HUES48 (cell line): ENCODE measurements around the gene UST.

Source experiments
- H3K27ac ChIP-seq: one replicate; pipeline ENCODE4 v1.7.0; 2013; ENCODE audit warnings: low read depth, low read length, inconsistent platforms
- H3K27me3 ChIP-seq: 2 replicates; pipeline ENCODE4 v1.6.1; 2013; ENCODE audit warnings: mild to moderate bottlenecking, low read length; ENCODE audit not compliant: control insufficient read depth, insufficient read depth
- H3K36me3 ChIP-seq: 2 replicates; pipeline ENCODE4 v1.6.1; 2013; ENCODE audit warnings: low read length; ENCODE audit not compliant: control insufficient read depth, insufficient read depth
- H3K4me1 ChIP-seq: 2 replicates; pipeline ENCODE4 v1.6.1; 2013; ENCODE audit warnings: mild to moderate bottlenecking, low read length; ENCODE audit not compliant: control insufficient read depth, insufficient read depth
- H3K4me3 ChIP-seq: 2 replicates; pipeline ENCODE4 v1.5.1; 2013; ENCODE audit warnings: mild to moderate bottlenecking, low read depth, low read length
- H3K9ac ChIP-seq: 2 replicates; pipeline ENCODE4 v1.6.1; 2013; ENCODE audit warnings: mild to moderate bottlenecking, low read depth, low read length, moderate library complexity
- H3K9me3 ChIP-seq: 2 replicates; pipeline ENCODE4 v1.6.1; 2013; ENCODE audit warnings: low read length; ENCODE audit not compliant: control insufficient read depth, insufficient read depth

UST gene

DNA sequence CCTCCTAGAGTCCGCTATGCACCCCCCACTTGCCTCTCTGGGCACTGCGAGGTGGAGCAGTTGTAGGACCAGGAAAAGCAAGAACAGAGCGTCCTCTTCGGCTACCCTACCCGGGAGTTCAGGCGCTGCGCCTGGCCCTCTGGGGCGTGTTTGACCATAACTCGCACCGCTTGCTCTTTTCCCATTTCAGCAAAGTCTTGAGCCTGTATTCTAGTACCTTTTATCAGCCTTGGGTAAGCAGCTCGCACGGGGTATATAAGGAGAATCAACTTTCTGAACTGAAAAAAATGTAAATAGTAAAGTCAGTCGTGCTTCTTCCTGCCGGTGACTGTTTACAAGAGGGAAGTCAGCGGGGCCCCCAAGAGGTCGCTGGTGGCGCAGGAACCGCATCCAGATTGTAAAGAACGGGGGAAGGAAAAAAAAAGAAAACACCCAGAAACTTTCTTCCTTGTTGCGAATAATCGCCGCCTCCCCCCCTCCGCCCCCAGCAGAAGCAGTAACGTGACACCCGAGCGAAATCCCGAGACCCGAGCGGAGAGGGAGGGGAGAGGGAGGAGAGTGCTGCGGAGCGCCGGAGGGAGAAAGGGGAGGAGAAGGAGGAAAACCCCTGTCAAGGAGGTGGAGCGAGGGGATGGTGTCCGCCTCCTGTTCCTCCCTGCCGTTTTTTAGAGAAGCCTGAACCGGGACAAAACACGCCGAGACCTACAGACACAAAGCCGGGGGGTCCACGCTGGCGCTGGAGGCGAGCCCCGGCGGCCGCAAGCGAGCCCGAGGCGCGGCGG, at the start of gene UST:
Gene UST (plus strand): TSS at position 668 of the 782 bp plus-strand sequence. CDS start 401 bp downstream, outside the sequence.
- peak within 1 kb of the TSS; percentile 83 for H3K4me3 ChIP-seq
- peak within 1 kb of the TSS; percentile 59 for H3K27ac ChIP-seq
- H3K36me3 ChIP-seq = 0 out of 2 replicates have a peak, but pooled peaks cover 4% of the 10 kb centered on the region
- no peaks in the 10 kb centered on the region; the same call in 1 of the 2 replicates for H3K27me3 ChIP-seq
- H3K9ac ChIP-seq = peak within 1 kb of the TSS; percentile 63
- peaks cover 27% of the 10 kb centered on the region for H3K4me1 ChIP-seq
- no peaks in the 10 kb centered on the region for H3K9me3 ChIP-seq

- H3K9ac ChIP-seq = no peak overlapping the region
- peaks cover 3% of the 10 kb centered on the region; the same call in 1 of the 2 replicates for H3K4me1 ChIP-seq
- no peak overlapping the region for H3K27ac ChIP-seq
- H3K36me3 ChIP-seq = no peaks in the 10 kb centered on the region
- H3K27me3 ChIP-seq = no peaks in the 10 kb centered on the region
- no peaks in the 10 kb centered on the region; the same call in 1 of the 2 replicates for H3K9me3 ChIP-seq
- H3K4me3 ChIP-seq = no peak overlapping the region
These were observed 48.9 kb upstream of the UST start for GRCh38 chr6:148697895-148698440.

DNA sequence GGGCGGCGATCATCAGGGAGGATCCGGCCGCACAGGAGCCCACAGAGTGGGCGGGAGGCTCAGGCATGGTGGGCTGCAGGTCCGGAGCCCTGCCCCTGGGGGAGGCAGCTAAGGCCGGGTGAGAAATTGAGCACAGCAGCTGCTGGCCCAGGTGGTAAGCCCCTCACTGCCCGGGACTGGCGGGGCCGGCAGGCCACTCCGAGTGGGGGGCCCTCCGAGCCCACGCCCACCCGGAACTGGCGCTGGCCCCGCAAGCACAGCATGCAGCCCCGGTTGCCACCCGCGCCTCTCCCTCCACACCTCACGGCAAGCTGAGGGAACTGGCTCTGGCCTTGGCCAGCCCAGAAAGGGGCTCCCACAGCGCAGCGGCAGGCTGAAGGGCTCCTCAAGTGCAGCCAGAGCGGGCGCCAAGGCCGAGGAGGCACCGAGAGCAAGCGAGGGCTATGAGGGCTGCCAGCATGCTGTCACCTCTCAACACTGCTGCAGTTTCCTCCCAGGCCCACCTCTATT, 48.1 kb upstream of the UST start:
- H3K36me3 ChIP-seq = no peaks in the 10 kb centered on the region
- H3K9me3 ChIP-seq = no peaks in the 10 kb centered on the region; the same call in 1 of the 2 replicates
- H3K9ac ChIP-seq = no peak overlapping the region
- no peak overlapping the region for H3K4me3 ChIP-seq
- H3K4me1 ChIP-seq = peaks cover 3% of the 10 kb centered on the region; the same call in 1 of the 2 replicates
- H3K27me3 ChIP-seq = no peaks in the 10 kb centered on the region
- no peak overlapping the region for H3K27ac ChIP-seq

GRCh38 chr6:148700047-148700715, 46.6 kb upstream of the UST start:
- no peaks in the 10 kb centered on the region for H3K27me3 ChIP-seq
- H3K36me3 ChIP-seq = no peaks in the 10 kb centered on the region
- peaks cover 3% of the 10 kb centered on the region; the same call in 1 of the 2 replicates for H3K4me1 ChIP-seq
- H3K4me3 ChIP-seq = no peak overlapping the region
- H3K9me3 ChIP-seq = no peaks in the 10 kb centered on the region; the same call in 1 of the 2 replicates
- H3K27ac ChIP-seq = no peak overlapping the region
- H3K9ac ChIP-seq = no peak overlapping the region

DNA sequence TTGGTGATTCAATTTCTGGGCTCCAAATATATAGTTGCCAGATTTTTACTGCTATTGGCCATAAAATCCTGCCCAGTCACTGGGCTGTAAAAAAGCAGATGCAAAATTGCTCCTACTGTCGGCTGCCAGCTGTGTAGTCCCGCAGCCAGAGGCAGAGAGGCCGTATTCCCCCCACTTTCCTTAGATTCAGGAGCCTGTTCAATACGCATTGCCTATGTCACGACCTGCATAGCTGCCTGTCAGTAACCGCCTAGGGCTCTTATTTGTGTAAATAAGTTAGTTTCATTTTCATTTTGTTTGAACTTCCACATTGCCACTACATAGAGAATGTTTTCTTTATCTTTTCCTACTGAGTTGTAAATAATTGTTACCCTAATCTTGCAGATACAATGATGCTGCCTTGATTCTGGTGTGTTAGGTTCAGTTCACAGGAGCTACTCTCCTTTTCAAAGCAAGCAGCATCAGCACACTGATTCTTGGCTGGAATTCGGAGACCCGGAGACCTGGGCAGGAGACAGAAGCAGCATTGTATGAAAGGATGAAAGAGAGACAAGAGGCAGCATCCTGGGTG, 46.0 kb upstream of the UST start:
- H3K4me1 ChIP-seq = peaks cover 3% of the 10 kb centered on the region; the same call in 1 of the 2 replicates
- H3K27ac ChIP-seq = no peak overlapping the region
- no peaks in the 10 kb centered on the region for H3K27me3 ChIP-seq
- no peaks in the 10 kb centered on the region for H3K36me3 ChIP-seq
- no peaks in the 10 kb centered on the region; the same call in 1 of the 2 replicates for H3K9me3 ChIP-seq
- H3K4me3 ChIP-seq = no peak overlapping the region
- no peak overlapping the region for H3K9ac ChIP-seq

DNA sequence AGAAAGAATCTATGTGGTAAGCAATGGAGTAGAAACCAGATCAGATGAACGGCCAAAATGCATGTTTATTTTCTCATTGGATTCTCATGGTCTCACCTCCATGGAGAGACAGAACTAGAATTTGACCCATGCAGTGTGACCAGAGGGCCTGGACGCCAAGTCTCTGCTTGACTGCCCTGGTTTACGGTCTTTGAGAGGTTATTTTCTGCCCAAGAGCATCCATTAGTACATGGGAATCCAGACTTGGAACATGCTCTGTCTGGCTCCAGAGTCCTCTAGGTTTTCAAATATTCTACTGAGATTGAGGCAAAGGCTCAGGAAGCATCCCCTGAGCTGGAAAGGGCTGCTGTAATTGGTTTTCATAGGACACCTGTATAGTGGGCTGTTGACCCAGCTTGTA, 45.5 kb upstream of the UST start:
- Histone ChIP-seq H3K36me3 (no peaks in the 10 kb centered on the region), H3K27ac (no peak overlapping the region), H3K9me3 (no peaks in the 10 kb centered on the region; the same call in 1 of the 2 replicates), H3K4me3 (no peak overlapping the region), H3K9ac (no peak overlapping the region), H3K27me3 (no peaks in the 10 kb centered on the region), H3K4me1 (peaks cover 3% of the 10 kb centered on the region; the same call in 1 of the 2 replicates)

- Histone ChIP-seq H3K27ac (no peak overlapping the region), H3K9me3 (no peaks in the 10 kb centered on the region; the same call in 1 of the 2 replicates), H3K27me3 (no peaks in the 10 kb centered on the region), H3K36me3 (no peaks in the 10 kb centered on the region), H3K4me3 (no peak overlapping the region), H3K4me1 (peaks cover 3% of the 10 kb centered on the region; the same call in 1 of the 2 replicates), H3K9ac (no peak overlapping the region)
These were observed 42.9 kb upstream of the UST start for GRCh38 chr6:148703900-148704299.

DNA sequence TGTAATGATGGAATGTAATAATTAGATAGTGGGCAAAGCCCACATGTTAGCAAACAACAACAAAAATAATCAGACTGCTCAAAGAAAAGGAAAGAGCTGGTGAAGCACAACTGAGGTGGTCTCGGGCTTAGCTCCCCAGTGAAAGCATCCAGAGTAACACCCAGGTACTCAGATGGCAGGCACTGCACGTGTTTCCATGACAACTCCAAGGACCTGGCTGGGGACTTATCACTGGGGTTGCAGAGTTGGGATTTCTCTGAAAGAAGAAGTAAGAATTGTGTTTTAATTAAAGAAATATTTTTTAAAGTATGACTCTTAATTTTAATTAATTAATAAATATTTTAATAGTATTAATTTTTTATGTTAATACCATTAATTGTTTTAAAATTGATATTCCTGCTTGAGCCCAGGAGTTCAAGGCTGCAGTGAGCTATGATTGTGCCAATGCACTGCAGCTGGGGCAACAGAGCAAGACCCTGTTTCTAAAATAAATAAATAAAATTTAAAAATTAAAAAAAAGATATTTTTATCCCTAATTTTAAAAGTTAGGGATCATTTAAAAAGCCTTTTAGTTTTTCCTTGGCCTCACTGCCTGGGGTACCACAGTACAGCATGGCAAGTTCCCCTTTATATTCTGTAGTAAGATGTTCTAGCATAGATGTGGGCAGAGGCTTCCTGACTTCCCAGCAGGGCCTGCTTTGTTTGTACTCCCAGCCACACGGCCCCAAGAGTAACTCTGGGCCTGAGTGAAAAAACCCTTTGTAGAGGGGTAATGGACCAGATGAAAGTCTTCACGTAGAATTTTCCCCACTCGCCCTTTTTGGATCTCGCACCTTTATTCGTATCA, 42.2 kb upstream of the UST start:
- Histone ChIP-seq H3K9ac (no peak overlapping the region), H3K27ac (no peak overlapping the region), H3K4me3 (no peak overlapping the region), H3K27me3 (no peaks in the 10 kb centered on the region), H3K36me3 (no peaks in the 10 kb centered on the region), H3K4me1 (peaks cover 3% of the 10 kb centered on the region; the same call in 1 of the 2 replicates), H3K9me3 (no peaks in the 10 kb centered on the region; the same call in 1 of the 2 replicates)

DNA sequence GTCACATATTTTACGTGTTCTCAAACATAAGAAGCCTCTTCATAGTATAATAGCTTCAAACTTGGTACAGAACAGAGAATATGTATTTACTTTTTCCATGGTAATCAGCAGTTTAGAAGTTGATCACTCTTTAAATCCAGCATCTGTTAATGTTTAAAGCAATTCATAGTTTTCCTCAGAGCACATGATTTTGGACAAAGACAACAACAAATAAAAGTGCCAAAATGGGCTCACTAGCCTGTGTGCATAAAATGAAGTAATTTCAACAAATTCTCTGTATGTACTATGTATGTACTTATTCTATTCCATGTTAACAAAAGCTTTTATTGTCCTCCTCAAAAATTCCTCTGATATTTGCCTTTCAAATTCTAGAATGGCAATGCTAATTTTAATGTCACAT, 38.1 kb upstream of the UST start:
- Histone ChIP-seq H3K9ac (no peak overlapping the region), H3K4me3 (no peak overlapping the region), H3K27me3 (no peaks in the 10 kb centered on the region), H3K4me1 (no peaks in the 10 kb centered on the region), H3K9me3 (peaks cover 2% of the 10 kb centered on the region; the same call in 1 of the 2 replicates), H3K36me3 (no peaks in the 10 kb centered on the region), H3K27ac (no peak overlapping the region)

DNA sequence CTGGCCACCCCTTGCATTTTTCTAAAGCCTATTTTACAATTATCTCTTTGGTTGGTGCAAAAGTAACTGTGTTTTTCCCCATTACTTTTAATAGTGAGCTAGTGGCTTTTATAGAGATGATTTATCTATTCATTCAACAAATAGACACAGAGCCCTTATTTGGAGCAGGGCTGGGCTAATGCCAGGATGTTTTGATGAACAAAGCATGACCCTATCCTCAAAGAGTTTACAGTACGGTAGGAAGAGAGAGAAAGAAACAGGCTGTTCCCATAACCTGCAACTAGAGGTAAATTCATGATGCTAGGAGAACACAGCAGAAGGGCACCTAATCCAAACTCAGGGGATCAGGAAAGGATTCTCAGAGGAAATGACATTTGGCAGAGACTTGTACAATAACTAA, 37.3 kb upstream of the UST start:
- H3K27ac ChIP-seq = no peak overlapping the region
- no peaks in the 10 kb centered on the region for H3K36me3 ChIP-seq
- no peak overlapping the region for H3K4me3 ChIP-seq
- no peaks in the 10 kb centered on the region for H3K4me1 ChIP-seq
- H3K9me3 ChIP-seq = peaks cover 9% of the 10 kb centered on the region; the same call in 1 of the 2 replicates
- H3K9ac ChIP-seq = no peak overlapping the region
- no peaks in the 10 kb centered on the region for H3K27me3 ChIP-seq
